Measurements from ENCODE around the gene CDK11B.

GRCh38 chr1:1604374-1605033, 54.3 kb downstream of the CDK11B start:
- TF ChIP-seq CTCF (conservative IDR thresholded peaks at IDR 0.05) (no peak), ZFX (IDR thresholded peaks at IDR 0.05) (no peak)

All from C4-2B (cell line).